Activated T-cell treated with anti-CD3 and anti-CD28 coated beads, Interleukin-2, amount 50 U/mL, for 72 hours (primary cell): ENCODE data around the gene WNT3A. TPM values are rescaled to one million over a fixed set of nuclear protein-coding genes. Genes with fewer than 3 reads are reported as not detected.

ENCODE experiments used
- ATAC-seq, 2 donors: fragments of 150-1000 bp; cut with Tn5 transposase; replicated peaks in 1 of 2; 2 replicates each; pipeline ENCODE4 v1.10.0; 2021; ENCODE audit warnings: moderate library complexity in 2 of 2, mild to moderate bottlenecking in 1 of 2
- DNase-seq, 2 donors: peaks; one replicate each; pipeline ENCODE4 v3.0.0; 2021 to 2022; ENCODE audit warnings: mixed read lengths in 1 of 2
- H3K27ac Mint-ChIP-seq: one replicate; pipeline ENCODE4 v1.8.0; 2022; ENCODE audit warnings: mild to moderate bottlenecking, moderate library complexity, mixed read lengths
- H3K27me3 Mint-ChIP-seq: one replicate; pipeline ENCODE4 v1.8.0; 2022; ENCODE audit warnings: low read depth, mixed read lengths
- H3K36me3 Mint-ChIP-seq, 2 donors: one replicate each; pipeline ENCODE4 v1.8.0; 2022; ENCODE audit warnings: mixed read lengths in 2 of 2, mild to moderate bottlenecking in 1 of 2; ENCODE audit not compliant: insufficient read depth in 2 of 2
- H3K4me1 Mint-ChIP-seq: one replicate; pipeline ENCODE4 v1.8.0; 2022; ENCODE audit warnings: low read depth, mixed read lengths
- H3K4me3 Mint-ChIP-seq, 2 donors: one replicate each; pipeline ENCODE4 v1.8.0; 2022; ENCODE audit warnings: mild to moderate bottlenecking in 2 of 2, mixed read lengths in 2 of 2, moderate library complexity in 2 of 2
- H3K9me3 Mint-ChIP-seq, 2 donors: one replicate each; pipeline ENCODE4 v1.8.0; 2022; ENCODE audit warnings: mixed read lengths in 2 of 2
- total RNA-seq, 2 donors: library from RNA; stranded (reverse); gene quantifications; one replicate each; pipeline ENCODE4 v1.2.3, GENCODE V29; 2022

WNT3A gene
- total RNA-seq, 2 donors from 2014 or later: not detected

DNA sequence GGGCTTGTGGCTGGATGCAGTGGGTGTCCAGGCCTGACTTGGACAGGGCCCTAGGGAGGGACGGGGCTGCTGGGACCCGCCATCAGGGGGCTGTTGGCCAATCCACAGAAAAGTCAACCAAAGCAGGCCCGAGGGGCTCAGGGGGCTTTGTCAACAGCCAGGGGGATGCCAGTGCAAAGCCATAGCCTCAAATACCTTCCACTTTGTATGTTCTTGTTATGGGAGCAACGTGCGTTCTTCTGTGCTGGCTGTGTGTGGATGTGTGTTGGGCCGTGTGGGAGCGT, 40.3 kb downstream of the WNT3A start:
- DNase-seq (no peak), ATAC-seq (no peak)
- H3K27me3 Mint-ChIP-seq: peaks cover 7% of the 10 kb centered on the region
- H3K36me3 Mint-ChIP-seq: no peaks in the 10 kb centered on the region
- no peak overlapping the region for H3K27ac Mint-ChIP-seq
- no peak overlapping the region for H3K4me3 Mint-ChIP-seq
- no peaks in the 10 kb centered on the region for H3K4me1 Mint-ChIP-seq
- H3K9me3 Mint-ChIP-seq: peaks cover 0 to 5% of the 10 kb centered on the region in 2 donors

DNA sequence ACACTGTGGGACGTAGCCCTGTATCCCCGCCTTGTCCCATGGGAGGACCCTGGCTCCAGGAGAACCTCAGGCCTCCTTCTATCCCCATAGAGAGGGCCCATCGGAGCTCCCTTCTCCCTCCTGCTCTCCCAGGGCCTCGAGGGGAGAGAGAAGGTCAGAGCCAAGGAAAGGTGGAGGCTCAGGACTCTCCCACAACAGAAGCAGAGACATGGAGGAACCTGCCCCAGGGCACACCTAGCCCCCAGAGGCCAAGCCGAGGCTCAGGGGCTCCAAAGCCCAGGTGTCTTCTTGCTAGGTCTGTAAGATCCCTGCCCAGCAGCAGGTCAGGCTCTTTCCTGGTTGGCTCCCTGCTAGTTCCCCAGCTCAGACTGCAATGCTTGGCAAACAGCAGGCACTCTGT, 41.3 kb downstream of the WNT3A start:
- H3K27ac Mint-ChIP-seq: no peak overlapping the region
- DNase-seq: no peak
- peaks cover 0 to 5% of the 10 kb centered on the region in 2 donors for H3K9me3 Mint-ChIP-seq
- H3K4me3 Mint-ChIP-seq: no peak overlapping the region
- H3K36me3 Mint-ChIP-seq: peaks cover 0 to 2% of the 10 kb centered on the region in 2 donors
- H3K27me3 Mint-ChIP-seq: peaks cover 8% of the 10 kb centered on the region
- ATAC-seq: no peak
- H3K4me1 Mint-ChIP-seq: no peaks in the 10 kb centered on the region

DNA sequence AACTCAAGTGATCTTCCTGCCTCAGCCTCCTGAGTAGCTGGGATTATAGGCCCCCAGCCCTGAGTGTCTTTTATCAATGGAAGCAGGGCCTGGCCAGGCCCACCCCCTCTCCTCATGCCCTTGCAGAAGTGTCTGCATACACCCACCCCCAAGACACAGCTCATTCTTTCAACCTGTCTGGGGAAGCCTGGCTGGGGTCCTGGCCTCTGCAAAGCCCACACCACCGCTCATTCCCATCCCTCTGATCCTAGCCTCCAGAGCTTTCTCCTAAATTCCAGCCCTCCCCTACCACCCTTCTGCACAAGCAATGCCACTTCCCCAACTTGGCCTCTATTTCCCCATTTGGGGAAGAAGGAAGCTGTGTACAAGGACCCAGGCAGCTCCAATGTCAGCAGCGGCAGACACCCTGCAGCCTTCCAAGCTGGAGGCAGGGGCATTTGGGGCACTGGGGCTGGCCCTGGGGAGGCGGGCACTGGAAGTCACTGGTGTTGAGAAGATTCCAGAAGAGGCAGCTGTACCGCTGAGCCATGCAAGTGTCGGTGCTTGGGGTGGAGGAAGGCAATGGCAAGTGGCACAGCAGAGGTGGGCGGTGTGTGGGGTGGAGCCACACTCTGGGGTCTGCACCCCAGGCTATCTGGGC, 42.0 kb downstream of the WNT3A start:
- no peak for ATAC-seq
- no peak overlapping the region for H3K27ac Mint-ChIP-seq
- H3K27me3 Mint-ChIP-seq: peaks cover 15% of the 10 kb centered on the region
- H3K9me3 Mint-ChIP-seq: peaks cover 0 to 5% of the 10 kb centered on the region in 2 donors
- H3K36me3 Mint-ChIP-seq: peaks cover 1 to 2% of the 10 kb centered on the region in 2 donors
- no peak for DNase-seq
- no peak overlapping the region for H3K4me3 Mint-ChIP-seq
- no peaks in the 10 kb centered on the region for H3K4me1 Mint-ChIP-seq

DNA sequence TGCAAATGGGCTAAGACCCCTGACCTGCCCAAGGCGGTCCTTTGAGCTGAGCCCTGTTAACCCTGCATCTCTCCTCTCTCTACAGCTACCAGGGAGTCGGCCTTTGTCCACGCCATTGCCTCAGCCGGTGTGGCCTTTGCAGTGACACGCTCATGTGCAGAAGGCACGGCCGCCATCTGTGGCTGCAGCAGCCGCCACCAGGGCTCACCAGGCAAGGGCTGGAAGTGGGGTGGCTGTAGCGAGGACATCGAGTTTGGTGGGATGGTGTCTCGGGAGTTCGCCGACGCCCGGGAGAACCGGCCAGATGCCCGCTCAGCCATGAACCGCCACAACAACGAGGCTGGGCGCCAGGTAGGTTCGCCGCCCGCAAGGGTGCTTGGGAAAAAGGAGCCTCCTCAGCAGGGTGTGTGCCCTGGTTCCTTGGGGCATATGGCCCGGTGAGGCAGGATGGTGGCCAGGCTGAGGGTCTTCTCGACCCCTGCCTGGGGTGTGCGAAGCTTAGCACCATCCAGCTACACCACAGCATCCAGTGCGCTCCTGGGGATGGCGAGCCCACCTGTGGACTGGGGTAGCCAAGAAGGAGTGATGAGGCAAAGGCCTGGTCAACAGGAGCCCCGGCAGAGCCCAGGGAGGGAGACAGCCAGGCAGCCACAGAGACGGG, 43.9 kb downstream of the WNT3A start:
- H3K4me1 Mint-ChIP-seq: no peaks in the 10 kb centered on the region
- ATAC-seq (no peak), DNase-seq (no peak)
- H3K27me3 Mint-ChIP-seq: peaks cover 16% of the 10 kb centered on the region
- peaks cover 0 to 5% of the 10 kb centered on the region in 2 donors for H3K9me3 Mint-ChIP-seq
- no peak overlapping the region for H3K4me3 Mint-ChIP-seq
- peaks cover 1 to 2% of the 10 kb centered on the region in 2 donors for H3K36me3 Mint-ChIP-seq
- no peak overlapping the region for H3K27ac Mint-ChIP-seq

DNA sequence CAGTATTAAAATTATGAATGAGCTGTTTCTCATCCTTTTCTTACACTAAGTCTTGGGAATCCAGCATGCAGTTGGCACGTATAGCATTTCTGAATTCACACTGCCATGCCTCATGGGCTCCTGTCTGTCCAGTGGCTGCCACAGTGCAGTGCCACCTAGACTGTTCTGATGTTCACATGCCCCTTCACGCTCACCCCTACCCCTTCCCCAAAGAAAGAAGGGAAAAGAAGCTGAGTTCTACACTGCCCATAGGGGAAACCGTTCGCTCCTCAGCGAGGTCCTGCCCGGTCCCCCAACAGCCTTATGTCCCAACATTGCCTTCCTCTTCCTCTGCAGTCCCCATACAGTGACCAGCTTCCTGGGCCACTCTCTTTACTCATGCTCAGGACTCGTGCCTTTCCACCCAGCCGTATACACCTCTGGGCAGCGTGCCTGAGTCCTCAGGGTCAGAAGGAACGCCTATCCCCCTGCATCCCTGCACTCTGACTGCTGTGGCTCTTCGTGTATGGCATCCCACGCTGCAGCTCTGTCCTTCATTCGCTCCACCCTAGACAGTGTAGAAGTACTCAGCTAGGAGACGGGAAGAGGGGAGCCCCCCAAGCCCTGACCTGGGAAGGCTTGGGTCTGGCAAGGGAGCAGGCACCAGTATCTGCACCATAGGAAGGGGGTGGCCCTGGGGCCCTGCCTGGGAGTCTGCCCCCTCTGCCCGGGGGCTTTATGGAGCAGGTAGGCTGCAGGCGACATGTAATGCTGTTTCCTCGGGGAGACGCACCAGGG, 51.6 kb downstream of the WNT3A start:
- ATAC-seq (no peak), DNase-seq (no peak)
- Mint-ChIP-seq H3K4me1 (peaks cover 9% of the 10 kb centered on the region), H3K27me3 (peaks cover 42% of the 10 kb centered on the region), H3K36me3 (peaks cover 0 to under 1% of the 10 kb centered on the region in 2 donors), H3K4me3 (peak overlapping the region; percentile 8 to 72), H3K9me3 (no peaks in the 10 kb centered on the region), H3K27ac (no peak overlapping the region)

GRCh38 chr1:228058949-228059633, 52.3 kb downstream of the WNT3A start:
- no peak overlapping the region for H3K27ac Mint-ChIP-seq
- peak in 1 of 2 donors; percentile 44 for DNase-seq

GRCh38 chr1:228059634-228060457, 53.0 kb downstream of the WNT3A start:
- H3K9me3 Mint-ChIP-seq: no peaks in the 10 kb centered on the region
- ATAC-seq (peak; percentile 78 to 79), DNase-seq (peak; percentile 82 to 83)
- no peaks in the 10 kb centered on the region for H3K36me3 Mint-ChIP-seq
- H3K27me3 Mint-ChIP-seq: peaks cover 37% of the 10 kb centered on the region
- peak overlapping the region; percentile 72 to 79 for H3K4me3 Mint-ChIP-seq
- H3K4me1 Mint-ChIP-seq: peaks cover 9% of the 10 kb centered on the region
- H3K27ac Mint-ChIP-seq: no peak overlapping the region

More at GRCh38 chr1:228058949-228059633, 52.3 kb downstream of the WNT3A start:
- H3K9me3 Mint-ChIP-seq: no peaks in the 10 kb centered on the region
- H3K27me3 Mint-ChIP-seq: peaks cover 37% of the 10 kb centered on the region
- peak overlapping the region; percentile 72 to 79 for H3K4me3 Mint-ChIP-seq
- no peaks in the 10 kb centered on the region for H3K36me3 Mint-ChIP-seq
- peak; percentile 52 to 55 for ATAC-seq
- peaks cover 9% of the 10 kb centered on the region for H3K4me1 Mint-ChIP-seq

- no peak for ATAC-seq
- Mint-ChIP-seq H3K4me3 (peak overlapping the region; percentile 72 to 79), H3K9me3 (no peaks in the 10 kb centered on the region), H3K4me1 (peaks cover 9% of the 10 kb centered on the region), H3K27me3 (peaks cover 42% of the 10 kb centered on the region), H3K36me3 (no peaks in the 10 kb centered on the region), H3K27ac (no peak overlapping the region)
- peak in 1 of 2 donors; percentile 24 for DNase-seq
Observed at GRCh38 chr1:228060458-228061190, 53.8 kb downstream of the WNT3A start.

- H3K4me3 Mint-ChIP-seq: peak overlapping the region in 1 of 2 donors; percentile 66
- peaks cover 44% of the 10 kb centered on the region for H3K27me3 Mint-ChIP-seq
- no peaks in the 10 kb centered on the region for H3K9me3 Mint-ChIP-seq
- DNase-seq: no peak
- no peak for ATAC-seq
- no peak overlapping the region for H3K27ac Mint-ChIP-seq
- no peaks in the 10 kb centered on the region for H3K36me3 Mint-ChIP-seq
- peaks cover 9% of the 10 kb centered on the region for H3K4me1 Mint-ChIP-seq
Observed at GRCh38 chr1:228061411-228062084, 54.8 kb downstream of the WNT3A start.

DNA sequence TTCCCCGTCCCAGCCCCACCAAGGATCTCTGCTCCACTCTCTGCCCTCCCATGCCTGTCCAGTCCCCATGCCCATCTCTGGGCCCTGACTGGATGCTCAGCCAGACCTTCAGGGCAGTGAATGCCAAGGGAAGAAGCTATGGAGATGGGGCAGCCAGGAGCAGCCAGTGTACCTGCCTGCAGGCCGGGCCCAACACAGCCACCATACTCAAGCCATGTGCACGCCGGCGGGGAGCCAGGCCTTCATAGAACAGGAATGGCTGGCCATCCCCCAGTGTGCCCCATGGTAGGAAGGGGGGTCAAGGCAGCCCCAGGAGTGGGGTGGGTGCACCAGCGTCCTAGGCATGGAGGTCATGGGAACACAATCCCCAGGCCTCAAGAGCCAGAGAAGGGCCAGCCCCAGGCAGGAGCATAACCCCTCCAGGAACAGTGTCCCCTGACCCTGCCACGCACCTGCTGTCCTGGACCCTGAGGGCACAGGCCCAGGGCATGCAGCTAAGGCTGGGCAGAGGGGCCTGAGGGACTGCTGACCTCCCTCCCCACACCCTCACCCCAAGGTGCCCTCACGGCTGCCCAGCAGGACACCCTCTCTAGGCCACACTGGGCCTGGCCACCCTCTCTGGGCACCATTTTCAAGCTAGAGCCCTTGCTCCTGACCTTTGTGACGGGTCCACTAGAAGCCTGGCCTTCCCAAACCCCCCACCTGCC, 55.4 kb downstream of the WNT3A start:
- Mint-ChIP-seq H3K36me3 (no peaks in the 10 kb centered on the region), H3K4me3 (no peak overlapping the region), H3K27me3 (peaks cover 41% of the 10 kb centered on the region), H3K4me1 (peaks cover 9% of the 10 kb centered on the region), H3K27ac (no peak overlapping the region), H3K9me3 (no peaks in the 10 kb centered on the region)
- ATAC-seq (no peak), DNase-seq (no peak)

DNA sequence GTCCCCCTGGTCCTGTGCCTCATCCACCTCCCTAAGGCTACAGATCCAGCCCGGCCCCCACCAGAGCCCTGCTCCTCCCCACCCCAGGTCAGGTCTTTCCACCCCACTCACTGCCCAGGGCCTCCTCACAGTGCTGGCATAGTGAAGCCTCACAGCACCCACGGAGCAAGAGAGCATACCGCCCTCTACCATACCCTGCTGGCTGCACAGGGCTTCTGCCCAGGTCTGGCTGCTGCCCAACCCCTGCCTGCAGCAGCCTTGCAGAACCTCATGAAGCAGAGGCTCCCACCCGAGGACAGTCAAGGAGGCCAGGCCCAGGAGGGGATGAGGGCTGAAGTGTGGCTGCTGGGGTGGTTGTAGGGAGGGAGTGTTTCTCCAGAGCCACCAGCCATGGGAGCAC, 56.0 kb downstream of the WNT3A start:
- H3K36me3 Mint-ChIP-seq: no peaks in the 10 kb centered on the region
- no peak overlapping the region for H3K27ac Mint-ChIP-seq
- H3K27me3 Mint-ChIP-seq: peaks cover 36% of the 10 kb centered on the region
- DNase-seq (no peak), ATAC-seq (no peak)
- H3K9me3 Mint-ChIP-seq: no peaks in the 10 kb centered on the region
- no peak overlapping the region for H3K4me3 Mint-ChIP-seq
- H3K4me1 Mint-ChIP-seq: peaks cover 9% of the 10 kb centered on the region
